ENCODE data around the gene CCNY.

Gene CCNY

GRCh38 chr10:35336084-35336831, at the start of gene CCNY:
Gene CCNY, plus strand, starts transcription at chr10:35336509. Its CDS starts 545 bp downstream, at chr10:35337054.
- DNase-seq (ENCODE audit: low read depth, low spot score), result no peak
- ChIA-PET CTCF (interaction anchor here (1.3 to 1.4 kb wide), 2 partner anchors 226 kb away, joined by 3 read pairs; no protein-coding TSS in a partner anchor), POLR2A (no interaction called here)
- peak within 1 kb of the TSS; percentile 81 for H3K4me3 ChIP-seq (ENCODE audit: low read depth, low read length)
- TF ChIP-seq CTCF (IDR thresholded peaks at IDR 0.05; ENCODE audit: insufficient read depth, low read length, missing control alignments), result no peak

- no peak overlapping the region for H3K4me3 ChIP-seq (ENCODE audit: low read depth, low read length)
- ChIA-PET POLR2A (no interaction called here), CTCF (no interaction called here)
- no peak for TF ChIP-seq CTCF (IDR thresholded peaks at IDR 0.05; ENCODE audit: insufficient read depth, low read length, missing control alignments)
- DNase-seq (ENCODE audit: low read depth, low spot score), result no peak
Observed at GRCh38 chr10:35289198-35289597, 47.1 kb upstream of the CCNY start.

GRCh38 chr10:35294506-35294905, 41.8 kb upstream of the CCNY start:
- CTCF ChIA-PET, result no interaction called here
- TF ChIP-seq CTCF (IDR thresholded peaks at IDR 0.05; ENCODE audit: insufficient read depth, low read length, missing control alignments), result no peak
- no peak overlapping the region for H3K4me3 ChIP-seq (ENCODE audit: low read depth, low read length)
- DNase-seq (ENCODE audit: low read depth, low spot score), result no peak
- POLR2A ChIA-PET, result no interaction called here

GRCh38 chr10:35299016-35299415, 37.3 kb upstream of the CCNY start:
- POLR2A ChIA-PET, result no interaction called here
- no peak overlapping the region for H3K4me3 ChIP-seq (ENCODE audit: low read depth, low read length)
- CTCF ChIA-PET, result no interaction called here
- no peak for TF ChIP-seq CTCF (IDR thresholded peaks at IDR 0.05; ENCODE audit: insufficient read depth, low read length, missing control alignments)
- no peak for DNase-seq (ENCODE audit: low read depth, low spot score)

GRCh38 chr10:35300063-35300699, 36.1 kb upstream of the CCNY start:
- H3K4me3 ChIP-seq (ENCODE audit: low read depth, low read length), result no peak overlapping the region
- CTCF ChIA-PET, result no interaction called here

More at GRCh38 chr10:35300063-35300699, 36.1 kb upstream of the CCNY start:
- DNase-seq (ENCODE audit: low read depth, low spot score), result no peak
- TF ChIP-seq CTCF (IDR thresholded peaks at IDR 0.05; ENCODE audit: insufficient read depth, low read length, missing control alignments), result no peak
- POLR2A ChIA-PET, result no interaction called here
